WERI-Rb-1 (cell line): Measurements from ENCODE around the gene DCD.

ENCODE experiments used
- DNase-seq: peaks from one replicate; pipeline ENCODE4 v3.0.0-alpha.2; 2020
- H3K27ac ChIP-seq: fragments of 250-450 bp; sonication (Bioruptor Pico); 2 replicates; pipeline ENCODE4 v1.5.1; 2020; ENCODE audit warnings: mild to moderate bottlenecking, moderate library complexity
- H3K27me3 ChIP-seq: fragments of 250-450 bp; sonication (Bioruptor Pico); 2 replicates; pipeline ENCODE4 v1.5.1; 2021; ENCODE audit warnings: mild to moderate bottlenecking, low read depth, moderate library complexity; ENCODE audit not compliant: insufficient read depth, severe bottlenecking
- H3K36me3 ChIP-seq: fragments of 250-450 bp; sonication (Bioruptor Pico); 2 replicates; pipeline ENCODE4 v1.5.1; 2020; ENCODE audit warnings: mild to moderate bottlenecking, moderate library complexity
- H3K4me3 ChIP-seq: 2 replicates; pipeline ENCODE4 v1.5.1; 2011; ENCODE audit warnings: low read depth, mild to moderate bottlenecking, control low read depth, low read length
- H3K9me3 ChIP-seq: fragments of 250-450 bp; sonication (Bioruptor Pico); 2 replicates; pipeline ENCODE4 v1.5.1; 2021; ENCODE audit warnings: mild to moderate bottlenecking, moderate library complexity; ENCODE audit not compliant: severe bottlenecking
- TF ChIP-seq, protein P1 (sequence below): IDR thresholded peaks from 2 replicates; pipeline ENCODE4 v1.5.1; 2011; ENCODE audit warnings: low read depth, mild to moderate bottlenecking, control low read depth, inconsistent platforms, low read length

Gene DCD

DNA sequence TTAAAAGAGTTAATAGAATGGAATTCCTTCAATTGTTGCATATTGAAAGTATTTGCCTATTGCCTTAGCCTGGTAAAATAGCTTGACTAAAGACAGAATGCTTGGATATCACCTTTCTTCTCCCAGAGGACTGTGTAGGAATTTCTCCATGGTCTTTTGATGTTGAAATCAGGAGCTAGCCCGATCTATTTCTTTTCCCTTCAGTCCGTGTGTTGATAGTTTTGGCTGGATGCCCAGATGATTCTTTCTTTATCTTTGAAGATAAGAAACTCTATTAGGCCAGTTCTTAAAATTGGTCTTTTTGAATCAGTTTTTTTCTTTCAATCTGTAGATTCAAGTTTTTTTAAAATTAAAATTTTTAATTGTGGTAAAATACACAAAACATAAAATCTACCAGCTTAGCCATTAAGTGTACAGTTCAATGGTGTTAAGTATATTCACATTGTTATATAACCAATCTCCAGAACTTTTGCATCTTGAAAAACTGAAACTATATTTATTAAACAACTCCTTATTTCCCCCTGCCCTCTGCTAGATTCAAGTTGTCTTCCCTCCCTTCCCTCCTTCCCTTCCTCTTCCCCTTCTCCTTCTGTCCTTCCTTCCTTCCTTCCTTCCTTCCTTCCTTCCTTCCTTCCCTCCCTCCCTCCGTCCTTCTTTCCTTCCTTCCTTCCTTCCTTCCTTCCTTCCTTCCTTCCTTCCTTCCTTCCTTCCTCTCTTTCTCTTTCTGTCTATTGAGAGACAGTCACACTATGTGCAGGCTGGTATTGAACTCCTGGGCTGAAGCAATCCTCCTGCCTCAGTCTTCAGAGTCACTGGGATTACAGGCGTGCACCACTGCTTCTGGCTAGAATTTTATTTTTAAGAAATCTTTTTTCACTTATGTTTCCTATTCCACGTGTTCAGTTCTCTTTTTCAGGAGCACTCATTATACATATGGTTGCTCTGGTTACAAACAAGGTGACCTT lies 23.6 kb downstream of the DCD start:
- Histone ChIP-seq H3K27ac (no peak overlapping the region), H3K36me3 (no peaks in the 10 kb centered on the region), H3K27me3 (peaks cover 58% of the 10 kb centered on the region), H3K9me3 (peaks cover 15% of the 10 kb centered on the region), H3K4me3 (no peak overlapping the region)
- TF ChIP-seq, protein P1, sequence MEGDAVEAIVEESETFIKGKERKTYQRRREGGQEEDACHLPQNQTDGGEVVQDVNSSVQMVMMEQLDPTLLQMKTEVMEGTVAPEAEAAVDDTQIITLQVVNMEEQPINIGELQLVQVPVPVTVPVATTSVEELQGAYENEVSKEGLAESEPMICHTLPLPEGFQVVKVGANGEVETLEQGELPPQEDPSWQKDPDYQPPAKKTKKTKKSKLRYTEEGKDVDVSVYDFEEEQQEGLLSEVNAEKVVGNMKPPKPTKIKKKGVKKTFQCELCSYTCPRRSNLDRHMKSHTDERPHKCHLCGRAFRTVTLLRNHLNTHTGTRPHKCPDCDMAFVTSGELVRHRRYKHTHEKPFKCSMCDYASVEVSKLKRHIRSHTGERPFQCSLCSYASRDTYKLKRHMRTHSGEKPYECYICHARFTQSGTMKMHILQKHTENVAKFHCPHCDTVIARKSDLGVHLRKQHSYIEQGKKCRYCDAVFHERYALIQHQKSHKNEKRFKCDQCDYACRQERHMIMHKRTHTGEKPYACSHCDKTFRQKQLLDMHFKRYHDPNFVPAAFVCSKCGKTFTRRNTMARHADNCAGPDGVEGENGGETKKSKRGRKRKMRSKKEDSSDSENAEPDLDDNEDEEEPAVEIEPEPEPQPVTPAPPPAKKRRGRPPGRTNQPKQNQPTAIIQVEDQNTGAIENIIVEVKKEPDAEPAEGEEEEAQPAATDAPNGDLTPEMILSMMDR, result no peak
- DNase-seq, result no peak

DNA sequence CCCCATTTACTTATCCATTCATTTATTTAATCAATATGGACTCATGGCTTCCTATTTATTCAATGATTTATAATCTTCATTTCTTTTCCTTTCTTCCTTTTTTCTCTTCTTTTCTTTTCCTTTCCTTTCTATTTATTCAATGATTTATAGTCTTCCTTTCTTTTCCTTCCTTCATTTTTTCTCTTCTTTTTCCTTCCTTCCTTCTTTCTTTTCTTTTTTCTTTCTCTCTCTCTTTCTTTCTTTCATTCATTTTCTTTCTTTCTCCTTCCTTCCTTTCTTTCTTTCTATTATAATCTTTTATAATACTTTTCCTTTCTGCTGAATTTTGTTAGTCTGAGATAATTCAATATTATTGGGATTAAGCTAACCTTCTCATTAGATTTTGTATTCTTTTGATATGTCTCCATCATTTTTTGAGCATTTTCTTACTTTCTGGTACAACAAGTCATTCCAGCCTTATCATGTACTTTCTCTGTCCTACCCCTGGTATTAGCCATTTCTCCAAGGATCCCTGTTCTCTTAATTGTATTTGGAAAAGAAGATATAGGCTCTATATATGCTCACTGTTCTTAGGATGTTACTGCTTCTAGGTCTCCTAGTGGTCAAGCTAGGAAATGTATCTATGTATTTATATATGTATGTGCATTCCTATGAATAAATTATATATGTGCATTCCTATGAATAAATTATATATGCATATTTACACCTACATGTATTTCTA lies 25.5 kb downstream of the DCD start:
- TF ChIP-seq, protein P1, result no peak
- Histone ChIP-seq H3K9me3 (peaks cover 7% of the 10 kb centered on the region), H3K36me3 (no peaks in the 10 kb centered on the region), H3K27ac (no peak overlapping the region), H3K4me3 (no peak overlapping the region), H3K27me3 (peaks cover 64% of the 10 kb centered on the region)
- DNase-seq, result no peak

DNA sequence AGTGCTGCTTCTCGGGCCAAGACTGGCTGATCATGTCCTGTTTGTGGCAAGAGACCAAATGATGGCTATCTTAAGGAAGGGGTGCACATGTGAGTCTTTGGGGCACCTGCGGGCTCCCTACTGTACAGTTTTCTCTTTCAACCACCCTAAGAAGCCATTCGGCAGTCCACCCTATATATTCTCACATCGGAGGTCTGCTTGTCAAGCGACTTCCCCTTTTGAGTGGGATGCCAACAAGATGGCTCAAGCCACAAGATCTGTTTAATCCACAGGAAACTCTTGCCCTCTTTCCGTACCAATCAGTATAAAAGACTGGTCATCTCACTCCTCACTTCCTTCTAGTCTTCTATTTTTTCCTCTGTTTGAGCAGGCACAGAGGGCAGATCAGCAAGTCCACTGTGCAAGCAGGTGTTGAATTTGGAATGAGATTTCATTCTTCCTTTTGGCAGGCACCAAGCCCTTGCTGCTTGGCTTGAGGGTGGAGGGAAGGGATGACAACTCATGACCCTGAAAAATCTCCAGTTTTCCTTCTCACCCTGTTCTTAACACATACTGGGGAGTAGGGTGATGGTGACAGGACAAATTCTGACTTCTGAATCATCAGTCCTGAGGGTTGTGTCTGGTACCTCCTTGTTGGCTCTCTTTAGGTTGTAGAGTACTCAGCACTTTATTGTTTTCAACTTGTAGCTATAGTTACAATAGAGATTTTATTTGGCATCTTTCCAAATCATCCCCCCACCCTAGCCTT lies 31.1 kb downstream of the DCD start:
- TF ChIP-seq, protein P1, result no peak
- Histone ChIP-seq H3K27ac (no peak overlapping the region), H3K36me3 (no peaks in the 10 kb centered on the region), H3K27me3 (peaks cover 88% of the 10 kb centered on the region), H3K4me3 (no peak overlapping the region), H3K9me3 (no peaks in the 10 kb centered on the region)
- DNase-seq, result no peak

DNA sequence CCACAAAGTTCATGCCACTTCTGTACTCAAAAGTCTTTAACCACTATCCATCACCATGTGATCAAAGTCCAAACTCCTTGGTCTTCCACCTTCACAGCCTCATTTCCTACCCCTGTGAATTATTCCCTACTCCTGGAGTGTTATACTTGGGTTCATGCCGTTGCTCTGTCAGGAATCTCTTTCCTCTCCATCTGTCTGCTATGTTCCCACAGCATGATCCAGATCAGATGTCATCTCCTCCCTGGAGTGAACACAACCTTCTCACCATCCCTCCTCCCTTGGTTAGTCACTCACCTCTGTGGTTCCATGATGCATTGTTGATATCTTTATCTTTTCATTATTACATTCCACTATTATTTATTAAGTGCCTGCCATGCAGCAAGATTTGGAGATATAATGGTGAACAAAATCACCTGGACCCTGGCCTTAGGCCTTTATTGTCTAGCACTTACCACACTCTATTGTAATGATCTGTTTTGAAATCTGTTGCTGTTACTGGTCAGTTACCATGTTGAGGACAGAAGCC lies 35.9 kb downstream of the DCD start:
- TF ChIP-seq, protein P1, result no peak
- H3K4me3 ChIP-seq, result no peak overlapping the region
- H3K36me3 ChIP-seq, result no peaks in the 10 kb centered on the region
- no peak overlapping the region for H3K27ac ChIP-seq
- DNase-seq, result no peak
- H3K27me3 ChIP-seq, result peaks cover 91% of the 10 kb centered on the region
- no peaks in the 10 kb centered on the region for H3K9me3 ChIP-seq

DNA sequence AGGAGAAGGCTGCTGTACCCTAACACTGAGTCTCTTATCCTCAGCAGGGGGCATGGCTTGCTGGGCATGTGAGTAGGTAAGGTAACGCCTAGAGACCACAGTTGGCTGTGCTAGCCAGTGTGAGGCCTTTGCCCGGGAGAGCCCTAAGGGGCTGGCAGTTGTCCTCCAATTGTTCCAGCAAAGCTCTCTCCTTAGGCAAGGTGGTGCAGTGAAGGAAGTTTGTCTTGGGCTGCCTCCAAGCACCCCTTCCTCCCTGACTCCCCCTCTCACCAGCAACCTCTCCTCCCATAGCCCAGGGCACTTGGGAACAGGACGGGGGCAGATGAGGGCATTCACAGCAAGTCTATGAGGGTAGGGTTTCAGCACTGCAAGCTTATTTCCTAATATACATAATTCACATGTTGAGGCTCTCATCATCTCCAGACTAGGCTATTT lies 36.4 kb downstream of the DCD start:
- DNase-seq, result no peak
- Histone ChIP-seq H3K36me3 (no peaks in the 10 kb centered on the region), H3K4me3 (no peak overlapping the region), H3K27me3 (peaks cover 91% of the 10 kb centered on the region), H3K9me3 (no peaks in the 10 kb centered on the region), H3K27ac (no peak overlapping the region)
- TF ChIP-seq, protein P1, result no peak
